HG03103 (cell line): Measurements from ENCODE around the gene PLA2G6.

Source experiments
- ATAC-seq: cut with Tn5 transposase; IDR thresholded peaks from one replicate; pipeline ENCODE4 v1.9.1; 2021; ENCODE audit warnings: low read depth; ENCODE audit not compliant: unreplicated experiment

The PLA2G6 gene

DNA sequence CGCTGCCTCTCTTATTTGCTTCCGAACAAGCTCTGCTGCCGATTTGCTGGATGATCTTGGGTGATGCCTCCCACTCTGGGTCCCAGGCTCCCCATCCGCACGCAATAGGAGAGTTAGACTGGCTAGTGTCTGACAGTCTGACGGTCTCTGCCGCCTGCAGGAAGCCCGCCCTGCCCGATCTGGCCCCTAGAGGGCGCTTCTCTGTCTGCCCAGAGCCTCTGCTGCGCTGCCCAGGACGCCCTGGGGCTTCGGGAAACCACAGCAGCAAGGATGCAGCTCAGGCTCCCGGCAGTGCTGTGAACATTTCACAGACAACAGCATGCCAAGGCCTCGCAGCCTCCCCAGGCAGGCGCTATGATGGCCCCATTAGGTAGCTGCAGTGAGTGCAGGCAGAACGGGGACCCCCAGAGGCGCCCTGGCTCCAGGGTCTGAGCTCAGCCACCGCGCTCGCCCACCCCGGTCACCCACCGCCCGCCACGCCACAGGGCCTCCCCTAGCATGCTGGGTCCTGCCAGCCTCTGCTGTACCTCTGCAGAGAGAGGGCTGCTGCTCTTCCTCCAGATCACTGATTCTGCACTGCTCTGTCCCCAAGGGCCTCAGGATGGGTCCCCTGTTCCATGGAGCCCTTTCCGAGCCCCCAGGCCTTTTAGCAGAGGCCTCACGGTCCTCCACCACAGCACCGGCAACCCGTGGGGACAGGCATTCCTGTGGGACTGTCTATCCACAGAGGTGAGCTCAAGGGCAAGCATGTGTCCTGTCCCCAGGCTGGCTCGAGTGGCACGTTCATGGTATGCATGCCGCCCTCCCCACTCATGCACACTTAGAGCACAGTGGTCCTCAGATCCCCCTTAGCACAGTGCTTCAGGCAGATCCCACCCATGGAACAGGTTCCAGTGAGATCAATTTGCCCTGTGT is 66.9 kb downstream of the PLA2G6 start:
- ATAC-seq, result no peak

DNA sequence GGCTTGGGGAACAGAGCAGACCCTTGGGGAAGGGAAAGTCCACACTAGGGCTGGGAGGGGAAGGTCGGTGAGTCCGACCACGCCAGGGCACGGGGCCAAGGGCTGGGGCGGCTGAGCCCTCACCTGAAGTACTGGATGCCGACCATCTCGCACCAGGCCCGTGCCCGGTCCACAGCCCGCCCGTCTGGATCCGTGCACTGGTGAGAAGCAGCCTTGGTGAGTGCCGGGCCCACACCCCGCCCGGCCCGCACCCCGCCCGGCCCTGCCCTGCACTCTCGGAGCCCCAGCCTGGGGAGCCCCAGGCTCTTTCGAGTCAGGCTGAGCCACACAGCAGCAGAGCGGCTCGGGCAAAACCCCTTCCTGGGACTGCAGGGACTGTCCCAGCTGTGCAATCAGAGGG is 69.2 kb downstream of the PLA2G6 start:
- ATAC-seq, result no peak

DNA sequence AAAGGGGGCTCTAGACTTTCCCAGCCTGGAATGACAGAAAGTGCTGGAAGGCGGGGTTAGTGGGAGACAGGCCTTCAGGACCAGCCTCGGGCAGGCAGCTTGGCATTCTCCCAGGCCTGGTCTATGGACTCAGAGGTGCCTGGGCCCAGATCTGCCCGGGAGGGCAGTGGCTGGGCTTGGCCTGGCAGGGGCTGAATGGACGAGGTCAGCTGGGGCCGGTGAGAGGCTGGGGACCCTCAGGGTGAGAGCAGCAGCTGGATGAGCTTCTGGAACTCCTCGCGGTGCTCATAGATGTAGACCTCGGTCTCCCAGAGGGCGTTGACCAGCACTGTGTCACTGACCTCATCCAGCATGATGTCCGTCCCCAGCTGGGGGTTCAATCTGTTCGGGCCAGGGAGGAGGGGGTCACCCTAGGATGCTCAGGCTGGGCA is 69.7 kb downstream of the PLA2G6 start:
- no peak for ATAC-seq

DNA sequence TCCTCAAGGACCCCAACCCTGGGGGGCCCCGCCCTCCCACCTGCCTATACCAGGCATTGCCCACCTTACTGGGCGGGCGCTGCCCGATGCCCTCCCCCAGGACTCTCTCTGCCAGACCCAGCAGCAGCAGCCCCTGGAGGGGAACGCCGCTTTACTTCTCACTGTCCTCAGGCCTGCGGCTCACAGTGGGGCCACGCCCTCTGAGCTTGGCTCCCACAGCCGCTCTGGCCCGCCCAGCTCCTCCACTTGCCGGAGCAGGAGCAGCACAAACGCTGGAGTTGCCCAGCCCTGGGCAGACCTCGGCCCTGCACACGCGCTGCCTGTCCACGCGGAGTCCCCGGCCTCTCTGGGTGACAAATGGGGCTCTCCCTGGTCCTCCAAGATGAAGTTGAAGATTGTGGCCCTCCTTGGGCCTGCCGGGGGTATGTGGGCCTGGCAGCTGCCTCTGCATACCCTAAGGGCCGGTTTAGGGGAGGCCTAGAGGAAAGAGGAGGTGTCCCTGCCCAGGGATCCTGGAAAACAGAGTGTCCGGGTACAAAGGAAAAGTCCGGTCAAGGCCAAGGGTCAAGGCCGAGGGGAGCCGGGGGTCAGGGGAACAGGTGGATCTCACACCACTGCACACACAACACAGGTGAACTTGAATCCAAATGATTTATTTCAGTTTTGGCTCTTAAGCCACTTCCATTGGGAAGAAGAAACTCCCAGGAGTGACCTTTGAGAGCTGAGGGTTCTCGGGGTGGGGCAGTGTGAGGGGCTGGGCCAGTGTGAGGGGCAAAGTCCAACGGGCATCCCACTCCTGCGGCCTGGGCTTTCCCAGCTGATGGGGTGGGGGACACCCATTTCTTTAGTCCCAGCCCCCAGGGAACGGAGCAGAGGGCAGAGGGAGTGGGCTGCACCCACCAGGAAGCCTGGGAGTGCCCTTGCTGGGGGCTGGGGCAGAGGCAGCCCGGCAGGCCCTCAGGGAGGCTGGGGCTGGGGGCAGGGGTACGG is 70.5 kb downstream of the PLA2G6 start:
- no peak for ATAC-seq

DNA sequence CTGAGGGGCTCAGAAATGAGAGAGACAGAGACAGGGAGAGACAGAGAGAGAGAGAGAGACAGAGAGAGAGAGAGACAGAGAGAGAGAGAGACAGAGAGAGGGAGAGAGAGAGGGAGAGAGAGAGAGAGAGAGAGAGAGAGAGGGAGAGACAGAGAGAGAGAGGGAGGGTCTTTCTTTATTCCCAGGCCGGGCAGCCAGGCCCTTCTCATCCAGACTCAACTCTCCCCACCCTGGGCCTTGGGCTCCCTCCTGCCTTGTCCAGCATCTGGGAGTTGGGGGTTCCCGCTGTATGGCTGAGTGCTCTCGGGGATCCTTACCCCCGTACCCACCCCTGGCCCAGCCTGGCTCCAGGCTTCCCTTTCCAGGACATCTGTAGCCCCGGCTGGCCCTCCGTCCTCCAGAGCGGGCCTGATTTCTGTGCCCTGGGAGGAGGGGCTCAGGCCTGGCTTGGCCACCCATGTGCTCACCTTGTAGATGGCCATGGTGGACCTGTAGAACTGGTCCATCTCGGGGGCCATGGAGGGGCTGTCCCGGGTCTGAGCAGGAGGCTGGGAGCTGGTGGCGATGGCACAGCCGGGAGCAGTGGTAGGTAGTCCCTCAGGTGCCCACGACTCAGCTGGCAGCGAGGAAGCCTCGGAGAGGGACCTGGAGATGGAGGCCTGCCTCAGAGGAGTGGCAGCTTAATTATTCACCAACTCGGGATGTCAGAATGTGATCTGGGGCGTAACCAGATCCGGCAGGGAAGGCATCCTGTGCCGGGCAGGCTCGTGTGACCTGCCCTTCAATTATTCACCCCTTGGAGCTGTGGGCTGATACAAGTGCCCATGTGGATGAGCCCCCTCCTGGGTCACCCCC is 71.4 kb downstream of the PLA2G6 start, which contains the start of gene BAIAP2L2:
BAIAP2L2 (minus strand) TSS at position 677 of the 855 bp plus-strand sequence; CDS start at position 518, 159 bp downstream.
- ATAC-seq, result no peak

DNA sequence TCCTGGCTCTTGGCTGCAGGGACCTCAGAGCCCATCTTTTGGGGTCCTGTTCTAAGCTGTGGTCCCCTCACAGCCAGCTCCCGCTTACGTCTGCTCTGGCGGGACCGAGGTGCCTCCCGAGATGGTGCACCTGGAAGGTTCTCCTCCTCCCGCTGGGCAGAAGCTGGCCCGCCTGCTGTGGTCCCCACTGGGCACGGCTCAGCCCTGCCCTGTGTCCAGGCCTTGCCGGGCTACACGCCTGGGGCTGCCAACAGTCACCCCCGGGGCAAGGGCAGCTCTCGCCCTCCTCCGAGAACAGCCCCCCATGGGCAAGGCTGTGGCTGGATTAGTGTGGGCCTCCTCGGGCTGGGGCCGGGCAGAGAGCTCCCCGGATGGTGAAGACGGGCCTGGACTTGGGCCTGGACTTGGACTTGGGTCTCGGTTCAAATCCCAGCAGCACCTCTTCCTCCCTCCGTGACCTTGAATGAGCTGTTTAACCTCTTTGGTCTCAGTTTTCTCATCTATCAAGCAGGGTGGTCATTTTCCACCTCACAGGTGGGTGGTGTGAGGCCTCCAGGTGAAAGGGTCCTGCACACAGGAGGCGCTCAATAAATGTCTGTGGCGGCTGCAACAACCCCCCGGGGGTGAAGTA is 72.1 kb downstream of the PLA2G6 start:
- no peak for ATAC-seq

DNA sequence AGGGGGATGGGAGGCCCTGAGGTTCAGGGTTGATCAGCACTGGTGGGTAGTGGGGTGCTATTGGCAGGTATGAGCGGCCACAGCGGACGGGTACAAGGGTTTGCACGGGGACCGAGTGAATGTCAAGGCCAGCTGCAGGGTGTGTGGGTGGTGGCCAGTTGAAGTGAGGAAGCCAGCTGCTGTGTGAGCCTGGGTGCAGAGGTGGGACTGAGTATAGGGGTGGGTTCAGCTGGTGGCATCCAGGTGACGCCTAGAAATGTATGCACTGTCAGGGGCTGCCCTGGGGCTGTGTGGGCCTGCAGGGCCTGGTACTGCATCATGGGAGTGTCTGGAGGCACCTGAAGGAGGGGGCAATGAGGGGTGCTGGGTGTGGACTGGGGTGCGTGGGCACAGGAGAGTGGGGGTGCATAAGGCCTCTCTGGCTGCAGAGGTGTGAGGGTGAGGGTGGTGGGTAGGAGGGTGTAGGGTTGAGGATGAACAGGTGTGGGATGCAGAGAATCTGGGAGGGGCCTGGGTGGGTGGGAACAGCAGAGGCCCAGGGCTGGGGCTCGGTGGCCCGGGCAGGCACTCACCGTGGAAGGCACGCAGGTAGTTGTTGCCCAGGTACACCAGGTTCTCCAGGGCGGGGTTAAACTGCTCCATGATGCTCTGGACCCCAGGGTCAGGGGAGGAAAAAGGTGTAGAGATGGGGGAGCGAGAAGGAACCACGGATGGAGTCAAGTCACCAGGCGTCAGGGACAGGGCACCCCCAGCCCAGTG is 72.9 kb downstream of the PLA2G6 start:
- no peak for ATAC-seq

DNA sequence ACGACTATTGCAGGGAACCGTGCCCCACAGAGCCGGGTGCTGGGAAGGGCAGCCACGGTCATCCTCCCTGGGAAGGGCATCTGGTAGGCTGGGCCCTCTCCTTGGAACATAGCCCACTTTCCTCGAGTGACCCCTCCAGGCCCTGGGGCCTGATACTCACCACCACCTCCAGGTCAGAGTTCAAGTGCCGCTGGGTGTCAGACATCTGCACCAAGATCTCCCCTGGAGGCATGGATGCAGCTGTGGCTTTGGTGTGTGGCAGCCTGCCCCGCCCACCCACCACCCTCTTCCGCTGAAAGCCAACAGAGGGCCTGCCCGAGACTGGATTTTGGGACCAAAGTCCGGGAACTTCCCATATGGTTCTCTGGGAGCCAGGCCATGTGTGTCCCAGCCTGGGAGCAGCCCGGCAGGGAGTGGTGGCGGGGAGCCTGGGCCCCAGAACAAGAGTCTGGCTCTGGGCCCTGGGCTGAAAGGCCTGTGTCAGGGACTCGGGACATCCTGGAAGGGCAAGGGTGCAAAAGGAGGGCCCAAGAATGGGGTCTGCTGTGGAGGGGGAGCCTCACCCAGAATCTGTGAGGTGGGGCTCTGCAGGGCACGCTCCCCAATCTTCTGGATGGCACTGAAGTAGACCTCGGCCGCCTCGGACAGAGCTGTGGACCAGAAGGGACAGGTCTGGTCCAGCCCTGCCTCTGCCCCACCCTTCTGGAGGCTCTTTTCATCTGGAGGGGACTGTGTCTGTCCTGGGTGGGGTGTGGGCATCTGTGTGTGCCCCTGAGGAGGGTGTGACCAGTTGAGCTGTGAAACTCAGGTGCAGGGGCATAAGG is 73.7 kb downstream of the PLA2G6 start:
- ATAC-seq, result no peak

GRCh38 chr22:38106814-38107578 is 74.6 kb downstream of the PLA2G6 start:
- no peak for ATAC-seq

- ATAC-seq, result no peak
Measured at GRCh38 chr22:38104084-38104483, 77.5 kb downstream of the PLA2G6 start.

DNA sequence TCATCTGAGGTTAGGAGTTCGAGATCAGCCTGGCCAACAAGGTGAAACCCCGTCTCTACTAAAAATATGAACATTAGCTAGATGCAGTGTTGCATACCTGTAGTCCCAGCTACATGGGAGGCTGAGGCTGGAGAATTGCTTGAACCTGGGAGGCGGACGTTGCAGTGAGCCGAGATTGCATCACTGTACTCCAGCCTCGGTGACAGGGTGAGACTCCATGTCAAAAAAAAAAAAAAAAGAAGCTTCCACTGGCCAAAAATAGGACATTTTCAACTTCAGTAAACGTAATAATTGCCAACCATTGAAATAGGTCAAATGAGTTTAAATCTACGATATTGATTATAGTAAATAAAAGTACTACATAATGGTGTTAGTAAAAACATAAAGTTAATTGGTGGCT is 78.0 kb downstream of the PLA2G6 start:
- no peak for ATAC-seq

- ATAC-seq, result no peak
Measured at GRCh38 chr22:38098410-38099249, 83.0 kb downstream of the PLA2G6 start.

GRCh38 chr22:38097557-38098409 is 83.8 kb downstream of the PLA2G6 start:
- ATAC-seq, result no peak

DNA sequence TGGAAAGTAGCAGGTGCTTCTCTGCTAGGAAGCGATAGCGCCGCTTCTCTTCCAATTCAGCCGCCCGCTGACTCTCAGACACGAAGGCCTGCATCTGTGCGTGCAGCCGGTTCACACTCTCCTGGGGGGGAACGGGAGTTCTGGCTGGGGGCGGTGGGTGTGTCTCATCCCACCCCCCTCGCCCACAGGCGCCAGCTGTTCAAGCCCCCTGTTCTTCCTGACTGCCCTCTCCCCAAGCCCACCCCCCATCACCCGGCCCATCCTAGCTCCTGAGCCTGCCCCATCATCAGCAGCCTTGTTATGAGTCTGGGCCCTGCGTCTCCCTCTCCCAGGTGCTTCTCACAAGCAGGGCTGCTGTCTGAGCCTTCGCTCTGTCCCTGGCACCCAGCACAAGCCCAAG is 84.6 kb downstream of the PLA2G6 start:
- no peak for ATAC-seq

DNA sequence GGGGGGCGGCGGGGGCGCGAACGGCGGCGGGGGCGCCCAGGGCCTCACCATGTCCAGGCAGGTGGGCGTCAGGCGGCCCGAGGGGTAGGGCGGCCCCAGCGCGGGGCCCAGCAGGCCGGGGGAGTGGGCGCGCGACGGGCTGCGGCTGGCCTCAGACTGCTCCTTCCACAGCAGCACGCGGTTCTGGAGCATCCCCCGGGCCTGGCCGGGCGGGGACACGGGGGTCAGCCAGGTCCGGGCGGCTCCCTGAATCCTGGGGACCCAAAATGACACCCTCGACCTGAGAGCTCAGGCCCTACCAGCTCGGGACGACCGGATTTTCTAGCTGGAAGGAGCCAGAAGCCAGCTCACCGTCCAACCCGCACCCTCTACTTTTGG is 92.2 kb downstream of the PLA2G6 start:
- no peak for ATAC-seq
